GM19438 (cell line): ENCODE measurements around the gene DLG2.
A peak's percentile ranks its signal among the peaks of the same experiment; 100 is the strongest.

Source experiments
- ATAC-seq: cut with Tn5 transposase; IDR thresholded peaks from one replicate; pipeline ENCODE4 v1.9.1; 2021; ENCODE audit warnings: low read depth; ENCODE audit not compliant: unreplicated experiment

Gene DLG2

DNA sequence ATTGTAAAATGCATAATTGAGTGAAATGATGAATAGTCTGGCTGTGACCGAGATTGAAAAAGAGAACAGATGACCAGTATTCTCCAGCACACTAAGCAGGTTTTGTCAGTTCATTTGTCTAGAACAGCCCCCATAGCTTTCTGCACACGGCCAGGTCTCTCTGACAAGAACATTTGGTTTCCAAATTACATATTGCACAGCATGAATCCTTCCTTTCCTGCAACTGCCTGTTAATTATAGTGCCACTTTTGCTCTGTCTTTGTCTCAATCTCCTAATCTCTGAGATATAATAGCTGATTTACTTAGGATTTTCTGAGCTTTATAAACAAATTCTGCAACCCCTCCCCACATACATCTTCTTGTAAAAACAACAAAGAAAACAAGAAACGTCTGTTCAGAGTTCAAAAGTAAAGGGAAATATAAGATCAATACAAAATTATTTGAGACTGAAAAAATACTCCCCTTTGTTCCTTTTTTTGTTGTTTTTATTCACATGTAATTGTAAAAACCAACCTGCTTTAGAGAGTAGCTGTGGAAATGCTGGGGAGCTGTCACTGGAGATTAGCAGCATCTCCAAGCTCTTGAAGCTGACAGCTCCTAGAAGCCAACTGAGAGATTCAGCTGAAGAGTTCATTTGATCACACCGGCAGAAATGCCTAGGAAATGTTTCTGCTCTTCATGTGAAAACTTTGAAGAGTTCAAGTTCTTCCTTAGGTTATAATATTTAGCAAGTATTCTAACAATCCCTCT lies 998.1 kb downstream of the DLG2 start:
- ATAC-seq, result no peak

GRCh38 chr11:84626256-84626655 lies 1000.9 kb downstream of the DLG2 start:
- ATAC-seq, result no peak

DNA sequence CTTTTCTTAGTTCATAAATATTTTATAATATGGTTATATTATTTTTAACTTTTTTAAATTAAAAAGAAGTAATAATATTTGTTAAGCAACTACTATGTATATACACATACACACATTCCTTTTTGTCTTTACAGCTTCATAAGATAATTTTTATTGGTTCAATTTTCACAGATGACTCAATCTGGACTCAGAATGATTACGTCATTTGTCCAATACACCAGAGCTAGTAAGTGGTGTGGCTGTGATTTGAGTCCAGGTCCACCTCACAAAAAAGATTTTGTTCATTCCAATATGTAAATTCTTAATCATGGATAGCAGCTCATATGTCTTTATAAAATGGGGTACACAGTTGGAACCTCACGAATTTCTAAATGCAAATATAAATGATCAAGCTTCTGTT lies 1014.5 kb downstream of the DLG2 start:
- no peak for ATAC-seq

DNA sequence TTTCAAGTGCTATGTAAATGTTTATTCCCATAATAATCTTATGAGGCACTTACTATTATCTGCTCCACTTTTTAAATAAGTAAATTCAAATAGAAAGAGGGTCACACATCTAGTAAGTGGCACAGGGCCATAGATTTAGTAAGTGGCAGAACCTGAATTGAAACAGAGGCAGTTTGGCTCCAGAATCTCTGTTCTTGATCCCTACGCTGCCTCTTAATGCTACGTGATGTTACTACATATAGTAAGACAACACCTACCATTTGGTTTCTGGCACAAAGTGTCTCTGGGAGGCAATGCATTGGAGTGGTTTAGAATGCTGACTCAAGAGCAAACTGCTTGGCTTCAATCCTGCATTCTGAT lies 1018.3 kb downstream of the DLG2 start:
- ATAC-seq, result no peak

DNA sequence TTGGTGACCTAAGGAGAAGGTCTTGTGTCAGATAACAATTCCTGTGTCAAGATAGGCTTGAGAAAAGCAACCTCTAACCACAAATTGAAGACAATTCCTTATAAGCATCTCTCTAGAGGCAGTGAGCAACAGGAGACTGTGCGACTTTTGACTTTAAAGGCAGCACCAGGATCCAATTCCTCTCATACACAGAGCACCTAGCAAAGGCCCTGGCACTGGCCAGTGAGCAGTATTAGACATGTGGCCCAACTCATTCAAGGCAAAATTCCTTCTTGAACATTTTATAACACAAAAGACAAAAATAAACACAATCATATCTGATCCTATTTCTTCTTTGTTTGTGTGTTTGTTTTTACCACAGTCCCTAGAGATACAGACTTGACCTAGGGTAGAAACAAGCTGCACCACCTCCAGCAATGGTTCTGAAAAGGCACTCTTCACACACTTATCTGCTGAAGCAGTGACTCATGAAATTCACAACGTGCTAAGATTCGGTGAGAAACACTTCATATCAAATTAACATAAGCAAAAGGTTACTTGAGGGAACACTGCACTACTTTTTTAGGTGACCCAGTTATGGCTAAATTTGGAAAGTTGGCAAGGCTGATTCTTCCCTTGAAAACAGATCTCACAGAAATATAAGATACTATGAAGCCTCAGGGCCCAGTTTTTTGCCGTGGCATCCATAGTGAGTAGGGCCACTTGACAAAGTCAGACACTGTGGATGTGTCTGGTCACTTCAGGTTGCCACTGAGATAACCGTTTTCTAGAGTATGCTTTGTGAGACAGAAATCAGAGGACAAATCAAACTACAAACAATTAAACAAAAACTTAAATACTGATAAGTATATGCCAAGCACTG lies 1018.9 kb downstream of the DLG2 start:
- ATAC-seq, result no peak

DNA sequence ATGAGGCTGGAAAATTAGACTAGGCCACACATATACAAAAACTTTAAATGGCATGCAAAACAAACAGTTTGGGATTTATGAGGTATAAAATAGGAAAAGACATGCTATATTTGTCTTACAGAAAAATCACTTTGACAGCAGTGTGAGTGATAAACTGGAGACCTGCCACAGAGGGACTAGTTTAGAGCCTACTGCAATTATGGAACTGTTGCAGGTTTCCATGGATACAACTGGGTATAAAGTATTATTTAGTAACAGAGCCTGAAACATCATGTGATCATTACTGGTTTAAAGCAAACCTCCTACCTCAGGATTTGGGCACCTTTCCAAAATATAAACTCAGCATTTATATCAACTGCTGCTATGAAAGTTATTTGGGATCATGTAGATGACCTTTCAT lies 1032.5 kb downstream of the DLG2 start:
- no peak for ATAC-seq

- no peak for ATAC-seq
Observed at GRCh38 chr11:84590106-84590505, 1037.0 kb downstream of the DLG2 start.

- ATAC-seq, result no peak
Observed at GRCh38 chr11:84588131-84588829, 1038.9 kb downstream of the DLG2 start.

GRCh38 chr11:84583106-84583505 lies 1044.0 kb downstream of the DLG2 start:
- no peak for ATAC-seq

- ATAC-seq, result no peak
Observed at GRCh38 chr11:84581083-84581482, 1046.1 kb downstream of the DLG2 start.

DNA sequence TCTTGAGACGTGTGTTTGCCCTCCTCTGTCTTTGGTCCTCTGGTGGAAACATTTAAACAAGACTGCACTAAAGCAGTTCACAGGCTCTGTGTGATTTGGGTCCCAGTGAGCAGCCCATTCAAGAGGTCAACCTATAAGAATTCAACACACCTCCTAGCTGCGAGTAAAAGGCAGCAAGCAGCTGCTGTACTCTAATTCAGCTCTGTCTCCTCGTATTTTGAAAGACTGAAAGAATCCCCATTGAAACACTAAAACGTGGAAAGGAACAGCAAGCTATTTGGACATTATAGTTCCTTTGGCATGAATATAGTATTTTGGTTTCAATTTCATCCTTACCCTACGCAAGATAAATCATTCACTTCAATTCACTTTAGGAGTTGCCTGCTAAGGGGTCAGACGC lies 1046.7 kb downstream of the DLG2 start:
- no peak for ATAC-seq

DNA sequence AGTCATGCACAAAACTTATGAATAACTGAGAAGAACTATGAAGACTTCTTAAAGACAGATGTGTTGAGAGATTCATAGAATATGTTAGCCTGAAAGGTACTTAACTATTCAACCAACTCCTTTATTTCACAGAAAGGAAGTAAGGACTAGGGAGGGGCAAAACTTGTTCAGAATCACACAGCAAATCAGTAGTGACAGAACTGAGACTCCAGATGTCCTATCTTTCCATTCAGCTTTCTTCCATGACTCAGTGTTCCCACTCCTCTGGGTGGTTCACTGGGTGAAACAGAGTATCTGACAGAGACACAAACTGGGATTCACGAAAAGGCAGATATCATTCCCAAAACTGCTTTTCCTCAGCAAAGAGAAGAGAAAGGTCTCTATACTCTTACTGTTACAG lies 1053.3 kb downstream of the DLG2 start:
- no peak for ATAC-seq

- ATAC-seq, result no peak
Observed at GRCh38 chr11:84566671-84567070, 1060.5 kb downstream of the DLG2 start.

DNA sequence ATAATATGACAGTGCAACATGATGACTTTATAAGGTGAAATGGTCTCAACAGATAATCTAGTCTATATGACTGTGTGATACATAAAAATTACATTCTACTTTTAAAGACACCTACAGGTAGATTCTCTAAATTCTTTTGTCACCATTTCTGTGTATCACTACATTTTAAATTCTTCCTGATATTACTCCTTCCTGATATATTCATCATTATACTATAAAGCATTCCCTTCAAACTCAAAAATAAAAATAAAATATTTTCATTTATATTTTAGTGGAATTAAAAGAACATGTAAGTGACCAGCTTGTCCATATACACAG lies 1062.3 kb downstream of the DLG2 start:
- peak; percentile 4 for ATAC-seq

- ATAC-seq, result peak; percentile 92
Observed at GRCh38 chr11:84564180-84564866, 1062.8 kb downstream of the DLG2 start.

DNA sequence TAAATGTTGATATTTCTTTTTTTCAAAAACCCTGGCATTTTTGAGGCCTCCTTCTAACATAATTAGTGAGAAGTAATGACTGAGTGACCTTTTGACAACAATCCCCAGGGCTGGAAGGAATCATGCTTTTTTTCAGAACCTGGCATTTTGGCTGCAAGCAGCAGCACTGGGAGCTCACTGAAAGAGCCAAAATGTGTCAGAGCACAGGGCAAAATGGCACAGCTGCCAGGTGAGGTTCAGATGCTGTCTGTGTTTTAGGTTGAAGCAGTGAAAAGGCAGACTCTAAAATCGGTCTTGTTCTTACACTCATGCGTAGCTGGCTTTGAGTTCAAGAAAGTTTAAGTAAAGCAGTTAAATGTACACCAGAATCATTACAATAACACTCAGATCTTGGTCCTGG lies 1063.8 kb downstream of the DLG2 start:
- no peak for ATAC-seq

DNA sequence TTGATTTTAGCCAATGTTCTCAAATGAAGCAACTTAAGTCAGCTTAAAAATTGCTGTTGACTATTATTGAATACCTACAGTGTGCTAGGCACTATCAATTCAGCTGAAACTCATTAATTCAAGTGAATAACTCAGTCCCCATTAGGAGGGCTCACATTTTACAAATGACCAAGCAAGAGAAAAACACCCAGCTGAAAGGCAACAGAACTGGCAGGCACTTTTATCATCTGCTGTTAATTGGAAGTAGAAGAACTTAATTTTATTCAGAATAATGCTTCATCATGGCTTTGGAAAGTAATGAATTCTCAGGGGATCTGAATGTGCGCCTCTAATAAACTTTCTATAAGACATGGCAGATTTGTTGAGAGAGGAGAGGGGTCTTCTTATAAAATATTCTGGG lies 1066.9 kb downstream of the DLG2 start:
- ATAC-seq, result no peak

GRCh38 chr11:84558085-84558905 lies 1068.8 kb downstream of the DLG2 start:
- peak; percentile 82 for ATAC-seq

- no peak for ATAC-seq
Observed at GRCh38 chr11:84552791-84553190, 1074.4 kb downstream of the DLG2 start.

- peak; percentile 99 for ATAC-seq
Observed at GRCh38 chr11:84549217-84549616, 1077.9 kb downstream of the DLG2 start.
